ENCODE measurements around the gene KLHL7. TPM values are rescaled to one million over a fixed set of nuclear protein-coding genes. Genes with fewer than 3 reads are reported as not detected.
A peak's percentile ranks its signal among the peaks of the same experiment; 100 is the strongest.
"Not testable (repeated sequence)": the region's sequence is repeated elsewhere in the genome, so short reads cannot be mapped to it uniquely, and the experiment has no call there.

The KLHL7 gene
- total RNA-seq, 1 experiment from 2014 or later = 88.1 TPM

DNA sequence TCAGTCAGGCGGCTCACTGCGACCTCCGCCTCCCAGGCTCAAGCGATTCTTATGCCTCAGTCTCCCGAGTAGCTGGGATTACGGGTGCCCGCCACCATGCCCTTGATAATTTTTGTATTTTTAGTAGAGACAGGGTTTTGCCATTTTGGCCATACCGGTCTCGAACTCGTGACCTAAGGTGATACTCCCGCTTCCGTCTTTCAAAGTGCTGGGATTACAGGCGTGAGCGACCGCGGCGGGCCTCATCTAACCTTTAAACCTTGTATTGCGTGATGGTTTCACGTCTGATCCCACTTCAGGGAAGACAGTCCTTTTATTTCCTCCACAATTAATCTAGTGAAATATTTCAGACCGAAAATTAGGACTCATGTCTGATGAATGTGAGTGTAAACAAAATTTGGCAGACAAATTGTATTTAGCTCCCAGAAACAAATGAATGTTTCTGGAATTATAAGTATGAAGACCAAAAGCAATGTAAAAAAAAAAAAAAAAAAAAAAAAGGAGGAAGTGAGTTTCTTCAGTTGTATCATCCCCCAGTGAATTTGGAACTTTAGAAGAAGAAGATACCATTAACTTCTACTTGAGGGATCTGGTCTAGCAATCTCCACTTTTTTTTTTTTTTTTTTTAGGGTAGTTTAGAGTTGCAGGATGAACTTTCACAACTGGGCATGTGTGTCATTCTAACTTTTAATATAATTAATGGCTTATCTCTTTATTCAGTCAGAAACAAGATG, 77.9 kb downstream of the KLHL7 start:
- no peak for DNase-seq
- Histone ChIP-seq H3K36me3 (replicated peaks; ENCODE audit: control insufficient read depth, insufficient read depth, low read length) (peaks cover 9% of the 10 kb centered on the region), H3K27me3 (ENCODE audit: control insufficient read depth, insufficient read depth, low read length) (no peaks in the 10 kb centered on the region), H3K4me3 (ENCODE audit: insufficient read depth, low read depth, low read length) (no peak overlapping the region; the same call in 1 of the 2 replicates)

GRCh38 chr7:23184291-23184690, 78.7 kb downstream of the KLHL7 start:
- H3K4me3 ChIP-seq (ENCODE audit: insufficient read depth, low read depth, low read length) = no peak overlapping the region
- no peak for DNase-seq

DNA sequence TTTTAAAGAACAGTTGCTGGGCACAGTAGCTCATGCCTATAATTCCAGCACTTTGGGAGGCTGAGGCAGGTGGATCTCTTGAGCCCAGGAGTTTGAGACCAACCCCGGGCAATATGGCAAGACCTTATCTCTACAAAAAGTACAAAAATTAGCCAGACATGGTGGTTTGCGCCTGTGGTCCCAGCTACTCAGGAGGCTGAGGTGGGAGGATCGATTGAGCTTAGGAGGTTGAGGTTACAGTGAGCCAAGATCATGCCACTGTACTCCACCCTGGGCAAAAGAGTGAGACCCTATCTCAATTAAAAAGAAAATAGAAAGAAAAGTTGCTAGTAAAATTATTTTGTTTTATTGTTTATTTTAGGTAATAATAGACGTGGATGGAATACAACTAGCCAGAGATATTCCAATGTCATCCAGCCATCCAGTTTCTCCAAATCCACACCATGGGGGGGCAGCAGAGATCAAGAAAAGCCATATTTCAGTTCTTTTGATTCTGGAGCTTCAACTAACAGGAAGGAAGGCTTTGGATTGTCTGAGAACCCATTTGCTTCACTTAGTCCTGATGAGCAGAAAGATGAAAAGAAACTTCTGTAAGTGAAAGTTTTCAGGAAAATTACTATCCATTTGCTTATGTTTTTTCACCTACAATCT, 79.2 kb downstream of the KLHL7 start:
- Histone ChIP-seq H3K4me3 (ENCODE audit: insufficient read depth, low read depth, low read length) (no peak overlapping the region), H3K36me3 (replicated peaks; ENCODE audit: control insufficient read depth, insufficient read depth, low read length) (peaks cover 11% of the 10 kb centered on the region), H3K27me3 (ENCODE audit: control insufficient read depth, insufficient read depth, low read length) (no peaks in the 10 kb centered on the region)
- DNase-seq = no peak

More at GRCh38 chr7:23184291-23184690, 78.7 kb downstream of the KLHL7 start:
- H3K27me3 ChIP-seq (ENCODE audit: control insufficient read depth, insufficient read depth, low read length) = no peaks in the 10 kb centered on the region
- H3K36me3 ChIP-seq (replicated peaks; ENCODE audit: control insufficient read depth, insufficient read depth, low read length) = peaks cover 10% of the 10 kb centered on the region

DNA sequence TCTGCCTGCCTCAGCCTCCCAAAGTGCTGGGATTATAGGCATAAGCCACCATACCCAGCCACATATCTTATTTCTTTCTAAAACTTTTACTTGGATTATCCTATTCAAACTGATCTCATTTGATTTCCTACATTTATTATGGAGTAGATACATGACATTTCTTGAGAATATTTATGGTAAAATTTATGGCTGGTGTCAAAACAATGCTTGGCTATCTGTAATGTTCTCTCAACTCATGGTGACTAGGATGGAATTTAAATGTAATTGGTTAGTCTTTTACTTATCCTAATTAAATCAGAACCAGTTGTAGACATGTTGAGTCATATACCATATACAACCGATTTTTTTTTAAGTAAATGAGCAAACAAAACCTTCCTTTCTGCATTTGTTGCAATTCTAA, 80.4 kb downstream of the KLHL7 start:
- Histone ChIP-seq H3K27me3 (ENCODE audit: control insufficient read depth, insufficient read depth, low read length) (no peaks in the 10 kb centered on the region), H3K4me3 (ENCODE audit: insufficient read depth, low read depth, low read length) (no peak overlapping the region), H3K36me3 (replicated peaks; ENCODE audit: control insufficient read depth, insufficient read depth, low read length) (peaks cover 13% of the 10 kb centered on the region)
- DNase-seq = no peak

DNA sequence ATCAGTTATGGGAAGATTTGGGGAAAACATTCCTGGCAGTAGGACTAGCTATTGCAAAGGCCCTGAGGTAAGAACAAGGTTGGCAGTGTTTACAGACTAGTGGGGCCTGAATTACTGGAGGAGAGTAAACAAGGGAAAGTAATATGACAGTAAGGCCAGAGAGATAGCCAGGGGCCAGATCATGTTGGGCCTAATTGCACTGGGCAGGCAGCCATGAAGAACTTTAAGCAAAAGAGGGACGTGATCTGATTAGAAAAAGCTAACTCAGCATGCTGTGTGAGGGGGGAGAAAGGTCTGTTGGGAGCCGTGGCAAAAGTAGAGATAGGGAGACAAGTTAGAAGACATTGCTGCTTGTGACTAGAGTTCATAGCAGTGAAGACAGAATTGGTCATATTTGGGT, 85.4 kb downstream of the KLHL7 start:
- Histone ChIP-seq H3K27me3 (ENCODE audit: control insufficient read depth, insufficient read depth, low read length) (no peaks in the 10 kb centered on the region), H3K36me3 (replicated peaks; ENCODE audit: control insufficient read depth, insufficient read depth, low read length) (peaks cover 14% of the 10 kb centered on the region), H3K4me3 (ENCODE audit: insufficient read depth, low read depth, low read length) (no peak overlapping the region)
- no peak for DNase-seq

GRCh38 chr7:23193650-23194227, 88.2 kb downstream of the KLHL7 start:
- H3K36me3 ChIP-seq (replicated peaks; ENCODE audit: control insufficient read depth, insufficient read depth, low read length) = not testable (repeated sequence)

DNA sequence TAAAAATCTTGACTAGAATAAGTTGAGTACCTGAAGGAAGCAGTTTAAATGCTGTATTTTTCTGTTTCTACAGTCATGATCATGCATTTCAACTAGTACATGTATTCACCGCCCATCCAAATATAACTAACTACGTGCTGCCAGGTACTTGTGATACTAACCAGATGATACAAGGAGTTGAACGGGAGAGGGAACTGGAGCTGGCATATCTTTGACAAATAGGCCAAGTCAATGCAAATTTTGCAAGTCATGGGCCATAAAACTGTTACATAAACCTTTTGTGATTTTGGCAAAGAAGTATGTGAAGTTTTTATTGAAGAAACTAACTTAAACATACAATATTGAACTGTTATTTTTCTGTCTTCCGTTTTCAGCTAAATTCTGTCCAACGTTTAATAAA, 90.7 kb downstream of the KLHL7 start:
- no peak for DNase-seq
- H3K27me3 ChIP-seq (ENCODE audit: control insufficient read depth, insufficient read depth, low read length) = no peaks in the 10 kb centered on the region
- H3K4me3 ChIP-seq (ENCODE audit: insufficient read depth, low read depth, low read length) = no peak overlapping the region
- H3K36me3 ChIP-seq (replicated peaks; ENCODE audit: control insufficient read depth, insufficient read depth, low read length) = peaks cover 12% of the 10 kb centered on the region

More at GRCh38 chr7:23193650-23194227, 88.2 kb downstream of the KLHL7 start:
- not testable (repeated sequence) for H3K27me3 ChIP-seq (ENCODE audit: control insufficient read depth, insufficient read depth, low read length); H3K4me3 ChIP-seq (ENCODE audit: insufficient read depth, low read depth, low read length); DNase-seq

GRCh38 chr7:23197745-23198144, 92.2 kb downstream of the KLHL7 start:
- H3K4me3 ChIP-seq (ENCODE audit: insufficient read depth, low read depth, low read length); H3K27me3 ChIP-seq (ENCODE audit: control insufficient read depth, insufficient read depth, low read length); DNase-seq: not testable (repeated sequence)
- peaks cover 10% of the 10 kb centered on the region for H3K36me3 ChIP-seq (replicated peaks; ENCODE audit: control insufficient read depth, insufficient read depth, low read length)

GRCh38 chr7:23200331-23200730, 94.7 kb downstream of the KLHL7 start:
- Histone ChIP-seq H3K27me3 (ENCODE audit: control insufficient read depth, insufficient read depth, low read length) (no peaks in the 10 kb centered on the region), H3K36me3 (replicated peaks; ENCODE audit: control insufficient read depth, insufficient read depth, low read length) (peaks cover 10% of the 10 kb centered on the region), H3K4me3 (ENCODE audit: insufficient read depth, low read depth, low read length) (no peak overlapping the region)
- DNase-seq = no peak

DNA sequence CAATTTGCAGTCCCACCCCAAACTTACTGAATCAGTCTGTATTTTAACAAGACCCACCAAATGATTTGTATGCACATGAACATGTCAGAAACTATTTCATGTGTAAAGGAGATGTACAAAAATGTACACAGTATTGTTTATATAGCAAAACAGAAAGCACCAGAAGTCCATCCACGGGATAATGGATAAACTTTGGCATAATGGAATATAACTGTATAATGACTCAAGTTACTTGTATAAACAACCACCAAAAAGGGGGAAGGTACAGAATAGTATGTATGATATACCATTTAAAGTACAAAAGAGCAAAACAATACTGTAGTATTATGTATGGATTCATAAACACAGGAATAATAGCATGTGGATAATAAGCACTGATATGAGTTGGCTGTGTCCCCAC, 98.7 kb downstream of the KLHL7 start:
- DNase-seq = no peak
- H3K4me3 ChIP-seq (ENCODE audit: insufficient read depth, low read depth, low read length) = no peak overlapping the region
- peaks cover 9% of the 10 kb centered on the region for H3K36me3 ChIP-seq (replicated peaks; ENCODE audit: control insufficient read depth, insufficient read depth, low read length)
- H3K27me3 ChIP-seq (ENCODE audit: control insufficient read depth, insufficient read depth, low read length) = no peaks in the 10 kb centered on the region

GRCh38 chr7:23205577-23205908, 100.0 kb downstream of the KLHL7 start:
- no peak overlapping the region; the same call in 1 of the 2 replicates for H3K4me3 ChIP-seq (ENCODE audit: insufficient read depth, low read depth, low read length)
- H3K36me3 ChIP-seq (replicated peaks; ENCODE audit: control insufficient read depth, insufficient read depth, low read length) = no peaks in the 10 kb centered on the region; the same call in 1 of the 2 replicates

DNA sequence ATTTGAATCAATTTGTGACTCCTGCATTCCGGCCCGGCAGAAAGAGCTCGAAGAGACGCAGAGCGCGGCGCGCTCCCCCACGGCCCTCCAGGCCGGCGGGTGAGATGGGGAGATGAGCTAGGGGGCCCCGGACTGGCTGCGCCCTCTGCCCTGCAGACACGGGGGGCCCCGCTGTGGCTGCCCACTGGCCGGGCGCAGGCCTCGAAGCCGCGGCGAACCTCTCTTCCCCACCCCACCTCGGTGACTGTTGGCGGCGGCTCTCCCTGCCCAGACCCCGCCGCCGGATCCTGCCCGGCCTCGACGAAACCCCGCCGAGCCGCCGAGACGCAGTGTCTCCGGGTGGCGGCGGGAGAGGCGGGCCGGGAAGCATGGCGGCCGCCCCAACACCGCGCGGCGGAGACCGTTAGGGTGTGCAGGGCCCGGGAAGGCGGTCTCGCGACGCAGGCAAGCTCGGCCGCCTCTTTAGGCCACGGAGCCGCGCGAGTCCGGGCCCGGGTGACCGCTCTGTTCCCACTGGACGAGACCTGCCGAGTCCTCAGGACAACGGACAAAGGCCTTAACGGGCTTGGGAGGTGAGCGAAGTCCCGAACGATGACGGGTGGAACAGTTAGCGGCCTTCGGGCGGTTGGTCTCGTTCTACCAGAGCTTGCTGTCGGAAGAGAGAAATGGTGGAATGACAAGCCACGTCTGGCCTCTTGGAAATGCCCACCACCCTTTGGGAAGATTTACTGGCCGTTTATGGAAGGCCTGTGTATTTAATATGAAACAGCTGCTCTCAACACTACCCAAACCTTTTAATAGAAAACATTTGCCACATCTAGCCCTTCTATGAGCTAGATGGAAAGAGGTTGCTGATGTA, 100.6 kb downstream of the KLHL7 start:
- peak; percentile 54 for DNase-seq
- Histone ChIP-seq H3K36me3 (replicated peaks; ENCODE audit: control insufficient read depth, insufficient read depth, low read length) (no peaks in the 10 kb centered on the region; the same call in 1 of the 2 replicates), H3K27me3 (ENCODE audit: control insufficient read depth, insufficient read depth, low read length) (no peaks in the 10 kb centered on the region), H3K4me3 (ENCODE audit: insufficient read depth, low read depth, low read length) (peak overlapping the region; percentile 5; the same call in 1 of the 2 replicates)

More at GRCh38 chr7:23205577-23205908, 100.0 kb downstream of the KLHL7 start:
- no peak for DNase-seq
- no peaks in the 10 kb centered on the region for H3K27me3 ChIP-seq (ENCODE audit: control insufficient read depth, insufficient read depth, low read length)

DNA sequence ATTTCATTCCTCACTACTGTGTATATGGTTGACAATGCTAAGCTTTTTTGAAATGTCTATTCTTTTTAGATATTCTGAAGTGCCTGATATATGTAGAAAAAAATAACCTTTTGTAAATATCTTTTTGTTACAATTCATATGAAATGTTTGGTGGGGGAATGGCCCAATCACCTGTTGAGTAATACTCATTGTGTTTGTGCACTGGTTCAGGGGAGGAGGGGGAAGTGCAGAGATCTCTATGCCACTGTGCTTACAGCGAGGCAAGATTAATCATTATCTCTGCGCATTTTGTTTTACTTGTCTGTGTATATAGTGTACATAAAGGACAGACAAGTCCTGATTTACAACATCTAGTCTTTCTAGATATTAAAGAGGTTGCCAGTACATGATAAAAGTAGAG, 101.4 kb downstream of the KLHL7 start:
- H3K36me3 ChIP-seq (replicated peaks; ENCODE audit: control insufficient read depth, insufficient read depth, low read length) = no peaks in the 10 kb centered on the region
- no peak overlapping the region for H3K4me3 ChIP-seq (ENCODE audit: insufficient read depth, low read depth, low read length)

DNA sequence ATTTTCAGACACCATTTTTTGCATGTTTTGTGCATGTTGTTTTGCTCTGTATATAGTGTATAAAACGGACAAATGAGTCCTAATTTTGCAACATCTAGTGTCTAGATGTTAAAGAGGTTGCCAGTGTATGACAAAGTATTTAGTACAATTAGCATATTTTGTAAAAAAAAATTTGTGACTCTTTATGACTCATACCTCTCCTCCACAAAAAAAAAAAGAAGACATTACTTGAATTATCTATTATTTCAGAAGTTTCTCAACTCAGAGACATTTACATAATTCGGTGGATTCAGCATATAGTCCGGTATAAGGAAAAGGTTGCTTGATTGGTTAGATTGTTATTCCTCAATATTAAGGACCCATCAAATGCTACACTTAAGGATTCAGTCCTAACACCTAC, 102.3 kb downstream of the KLHL7 start:
- Histone ChIP-seq H3K27me3 (ENCODE audit: control insufficient read depth, insufficient read depth, low read length) (no peaks in the 10 kb centered on the region), H3K4me3 (ENCODE audit: insufficient read depth, low read depth, low read length) (no peak overlapping the region), H3K36me3 (replicated peaks; ENCODE audit: control insufficient read depth, insufficient read depth, low read length) (no peaks in the 10 kb centered on the region)
- no peak for DNase-seq

More for the DNA sequence above, 101.4 kb downstream of the KLHL7 start:
- no peak for DNase-seq
- no peaks in the 10 kb centered on the region for H3K27me3 ChIP-seq (ENCODE audit: control insufficient read depth, insufficient read depth, low read length)

All from H7 (cell line).